OCI-LY7 (cell line): ENCODE results near the gene PTRH1. TPM values are rescaled to one million over a fixed set of nuclear protein-coding genes. Genes with fewer than 3 reads are reported as not detected.

Experiments used
- BruUV-seq: library from RNA; stranded (reverse); fragments of 400-500 nt; replicated peaks from 2 replicates; lab custom pipeline; 2021; lab: Mats Ljungman, UMichigan
- CTCF ChIA-PET: fragments of 300-600 bp; sonication (Branson Sonifier 250); formaldehyde crosslinking; loops from one replicate; lab custom pipeline; 2022; ENCODE audit warnings: antibody characterized with exemption; ENCODE audit not compliant: unreplicated experiment; lab: Charles Lee
- POLR2A ChIA-PET: fragments of 300-600 bp; sonication (Branson Sonifier 250); formaldehyde crosslinking; loops from one replicate; lab custom pipeline; 2022; ENCODE audit warnings: antibody characterized with exemption; lab: Charles Lee
- DNase-seq: peaks from one replicate; pipeline ENCODE4 v3.0.0-alpha.2; 2015; ENCODE audit warnings: low spot score
- H2AFZ ChIP-seq: fragments of 200-600 bp; sonication (generic), shearing (Covaris generic); 2 replicates; pipeline ENCODE4 v1.6.1; 2014; ENCODE audit warnings: mild to moderate bottlenecking, antibody characterized with exemption, low read length, moderate library complexity
- H3K27ac ChIP-seq: fragments of 200-600 bp; sonication (generic); 2 replicates; pipeline ENCODE4 v1.5.1; 2014; ENCODE audit warnings: mixed run types, low read depth, mild to moderate bottlenecking, moderate library complexity, low read length, inconsistent platforms; ENCODE audit not compliant: poor library complexity, severe bottlenecking
- H3K36me3 ChIP-seq: fragments of 200-600 bp; sonication (generic); 2 replicates; pipeline ENCODE4 v1.6.1; 2014; ENCODE audit warnings: mild to moderate bottlenecking, antibody characterized with exemption, low read length, moderate library complexity, mixed read lengths; ENCODE audit not compliant: insufficient read depth
- H3K4me1 ChIP-seq: fragments of 200-600 bp; sonication (generic); 2 replicates; pipeline ENCODE4 v1.5.1; 2014; ENCODE audit warnings: mild to moderate bottlenecking, low read length; ENCODE audit not compliant: insufficient read depth, poor library complexity, severe bottlenecking
- H3K4me2 ChIP-seq: fragments of 200-600 bp; sonication (generic); 2 replicates; pipeline ENCODE4 v1.6.1; 2014; ENCODE audit warnings: mild to moderate bottlenecking, low read length
- H3K4me3 ChIP-seq: fragments of 200-600 bp; sonication (generic); 2 replicates; pipeline ENCODE4 v1.5.1; 2014; ENCODE audit warnings: mild to moderate bottlenecking, low read depth, low read length; ENCODE audit not compliant: poor library complexity, severe bottlenecking
- H3K79me2 ChIP-seq: fragments of 200-600 bp; sonication (generic); 2 replicates; pipeline ENCODE4 v1.6.1; 2016; ENCODE audit warnings: low read depth, mild to moderate bottlenecking, low read length, moderate library complexity, mixed read lengths; ENCODE audit not compliant: insufficient read depth
- H3K9me2 ChIP-seq: fragments of 200-600 bp; sonication (generic); 2 replicates; pipeline ENCODE4 v1.6.1; 2016; ENCODE audit warnings: mild to moderate bottlenecking, low read length, mixed read lengths; ENCODE audit not compliant: insufficient read depth
- H3K9me3 ChIP-seq: fragments of 200-600 bp; sonication (generic); 2 replicates; pipeline ENCODE4 v1.6.1; 2014; ENCODE audit warnings: mild to moderate bottlenecking, mixed run types, low read length, mixed read lengths
- H4K20me1 ChIP-seq: fragments of 200-600 bp; sonication (generic); 2 replicates; pipeline ENCODE4 v1.6.1; 2014; ENCODE audit warnings: mild to moderate bottlenecking, antibody characterized with exemption, low read length, moderate library complexity, mixed read lengths; ENCODE audit not compliant: insufficient read depth
- CTCF ChIP-seq: fragments of 200-600 bp; sonication (generic); conservative IDR thresholded peaks from 2 replicates; pipeline ENCODE4 v1.5.1; 2014; ENCODE audit warnings: mild to moderate bottlenecking, antibody characterized with exemption, low read length, moderate library complexity, mixed read lengths
- EZH2phosphoT487 ChIP-seq: fragments of 200-600 bp; sonication (generic); IDR thresholded peaks from 2 replicates; pipeline ENCODE4 v1.6.1; 2018; ENCODE audit warnings: low read depth, borderline replicate concordance, mild to moderate bottlenecking, mixed run types, antibody characterized with exemption, low read length, moderate library complexity, mixed read lengths
- intact Hi-C: fragments of 100-400 bp; cut with micrococcal nuclease; formaldehyde crosslinking; loops from one replicate; pipeline ENCODE4 v1.10.0; 2022; ENCODE audit not compliant: unreplicated experiment
- total RNA-seq, 2 experiments: library from RNA; depleted of rRNA in 1 of 2; stranded (reverse); fragments of >200 nt in 1 of 2; shearing (Covaris generic) in 1 of 2; gene quantifications; 2 replicates each; pipeline ENCODE4 v1.2.3, GENCODE V29; 2014 to 2022

PTRH1 gene
- total RNA-seq, 2 experiments from 2014 or later, result 8.9 to 11.1 TPM

DNA sequence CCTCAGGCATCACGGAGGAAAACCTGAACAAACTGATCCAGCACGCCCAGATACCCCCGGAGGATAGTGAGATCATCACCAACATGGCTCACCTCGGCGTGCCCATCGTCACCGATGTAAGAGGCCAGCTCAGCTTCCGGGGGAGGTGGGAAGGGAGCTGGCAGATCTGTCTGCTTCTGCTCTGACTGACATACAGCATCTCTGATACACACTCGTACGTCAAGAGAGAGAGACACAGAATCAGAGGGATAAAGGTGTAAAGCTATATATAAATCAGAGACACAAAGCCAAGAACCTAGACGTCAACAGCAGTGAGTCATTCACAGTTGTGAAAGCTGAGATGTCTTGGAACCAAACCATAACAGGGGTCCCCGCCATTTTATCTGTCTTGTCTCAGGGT is 38.8 kb downstream of the PTRH1 start:
- H3K4me2 ChIP-seq, result no peak overlapping the region
- no TSS peak for BruUV-seq
- H4K20me1 ChIP-seq, result no peaks in the 10 kb centered on the region
- no peaks in the 10 kb centered on the region for H3K9me3 ChIP-seq
- H3K4me1 ChIP-seq, result no peaks in the 10 kb centered on the region
- no peaks in the 10 kb centered on the region for H3K79me2 ChIP-seq
- no peaks in the 10 kb centered on the region for H3K36me3 ChIP-seq
- H3K27ac ChIP-seq, result no peak overlapping the region
- H2AFZ ChIP-seq, result no peak overlapping the region
- CTCF ChIA-PET, result no interaction called here
- no peak overlapping the region for H3K4me3 ChIP-seq
- POLR2A ChIA-PET, result interaction anchor here (1.0 kb wide), 1 partner anchor 9 kb away, joined by 3 read pairs; no protein-coding TSS in a partner anchor
- H3K9me2 ChIP-seq, result no peaks in the 10 kb centered on the region
- no peak for TF ChIP-seq EZH2phosphoT487
- TF ChIP-seq CTCF, result no peak
- no peak for DNase-seq
- intact Hi-C loops, result no loop called here

DNA sequence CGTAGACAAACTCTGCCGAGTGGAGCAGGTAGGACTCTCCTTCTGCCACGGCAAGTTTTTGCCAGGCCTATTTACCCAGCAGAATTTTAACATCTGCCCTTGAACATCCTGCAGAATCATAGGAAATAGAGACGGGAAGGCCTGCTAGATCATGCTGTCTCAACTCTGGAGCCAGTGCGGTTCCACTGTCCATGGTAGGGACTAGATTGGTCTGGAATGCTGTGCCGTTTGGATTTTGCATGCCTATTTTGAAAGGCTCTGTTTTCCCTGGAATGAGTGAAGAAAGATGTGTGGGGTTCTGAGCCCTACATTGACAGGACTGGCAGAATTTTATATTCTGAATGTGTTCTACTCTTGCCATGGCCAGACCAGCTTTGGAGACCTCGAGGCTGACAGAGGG is 42.2 kb downstream of the PTRH1 start:
- ChIA-PET CTCF (no interaction called here), POLR2A (no interaction called here)
- no peaks in the 10 kb centered on the region for H4K20me1 ChIP-seq
- TF ChIP-seq CTCF (no peak), EZH2phosphoT487 (no peak)
- intact Hi-C loops, result no loop called here
- no peaks in the 10 kb centered on the region for H3K79me2 ChIP-seq
- no peaks in the 10 kb centered on the region for H3K4me1 ChIP-seq
- no peaks in the 10 kb centered on the region for H3K9me3 ChIP-seq
- no peak overlapping the region for H3K4me3 ChIP-seq
- H3K27ac ChIP-seq, result no peak overlapping the region
- no peaks in the 10 kb centered on the region for H3K9me2 ChIP-seq
- no peak overlapping the region for H3K4me2 ChIP-seq
- BruUV-seq, result no TSS peak
- no peak overlapping the region for H2AFZ ChIP-seq
- no peak for DNase-seq
- no peaks in the 10 kb centered on the region for H3K36me3 ChIP-seq

DNA sequence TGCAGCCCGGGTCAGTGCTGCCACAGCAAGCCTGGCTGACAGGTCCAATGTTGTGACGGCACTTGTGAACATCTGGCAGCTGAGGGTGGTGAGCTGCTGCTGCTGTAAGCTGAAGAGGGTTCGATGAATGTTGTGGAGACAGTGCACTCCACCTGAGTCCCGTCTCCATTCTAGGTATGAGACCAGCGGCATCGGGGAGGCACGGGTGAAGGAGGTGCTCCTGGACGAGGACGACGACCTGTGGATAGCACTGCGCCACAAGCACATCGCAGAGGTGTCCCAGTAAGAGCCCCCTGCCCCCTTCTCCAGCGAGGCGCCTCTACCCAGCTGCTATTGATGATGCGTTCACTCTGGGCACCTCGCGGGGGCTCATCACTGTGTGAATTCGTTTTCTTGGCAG is 47.6 kb downstream of the PTRH1 start:
- H3K9me3 ChIP-seq, result no peaks in the 10 kb centered on the region
- no peak overlapping the region for H3K4me2 ChIP-seq
- no peaks in the 10 kb centered on the region for H3K9me2 ChIP-seq
- no TSS peak for BruUV-seq
- H3K36me3 ChIP-seq, result no peaks in the 10 kb centered on the region
- H2AFZ ChIP-seq, result no peak overlapping the region
- TF ChIP-seq CTCF (no peak), EZH2phosphoT487 (no peak)
- H3K4me1 ChIP-seq, result no peaks in the 10 kb centered on the region
- intact Hi-C loops, result no loop called here
- H3K4me3 ChIP-seq, result no peak overlapping the region
- H4K20me1 ChIP-seq, result no peaks in the 10 kb centered on the region
- ChIA-PET POLR2A (interaction anchor here (0.6 to 1.3 kb wide), 2 partner anchors 15 to 27 kb away, joined by 3 to 4 read pairs; no protein-coding TSS in a partner anchor), CTCF (interaction anchor here (0.6 kb wide), 1 partner anchor 1360 kb away, joined by 3 read pairs; the partner anchor contains the start of gene SH3GLB2)
- H3K79me2 ChIP-seq, result no peaks in the 10 kb centered on the region
- no peak overlapping the region for H3K27ac ChIP-seq
- no peak for DNase-seq
